ENCODE measurements around the gene GABBR2.

DNA sequence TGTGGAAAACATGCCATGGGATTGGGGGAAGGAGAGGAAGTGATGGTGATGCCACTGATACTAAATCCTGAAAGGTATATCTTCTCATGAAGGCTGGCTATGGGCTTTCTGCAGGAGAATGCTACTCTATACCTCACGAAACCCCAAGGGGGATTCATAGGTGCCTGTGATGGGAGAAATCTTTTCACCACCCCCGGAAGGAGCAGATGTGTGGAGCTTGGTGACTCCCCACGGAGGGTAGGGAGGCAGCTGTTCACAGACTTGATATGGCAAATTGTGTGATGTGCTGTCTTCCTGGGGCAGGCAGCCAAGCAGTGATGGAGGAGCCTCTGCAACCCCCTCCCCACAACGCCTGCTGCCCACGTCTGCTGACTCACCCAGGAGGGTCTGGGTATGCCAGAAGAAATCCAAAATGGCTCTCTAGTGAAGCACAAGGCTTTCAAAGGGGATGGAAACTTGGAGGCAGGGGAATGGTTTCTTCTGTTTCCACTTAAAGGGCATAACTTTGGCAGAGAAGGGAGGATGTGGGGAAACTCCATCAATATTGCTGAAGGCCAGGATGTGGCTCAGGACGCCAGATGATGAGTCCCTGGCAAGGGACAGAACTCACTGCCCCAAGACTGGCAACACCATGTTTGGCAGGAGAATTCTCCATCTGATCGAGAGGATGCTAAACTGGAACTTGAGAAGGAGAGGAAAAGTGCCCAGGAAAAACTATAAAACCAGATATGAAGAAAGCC is 188.3 kb downstream of the GABBR2 start:
- TF ChIP-seq CTCF (IDR thresholded peaks at IDR 0.05) (no peak), POLR2A (IDR thresholded peaks at IDR 0.05) (no peak)

Measured in uterus (tissue), 2 donors.